ENCODE measurements around the gene TGFB1. TPM values are rescaled to one million over a fixed set of nuclear protein-coding genes. Genes with fewer than 3 reads are reported as not detected.
A peak's percentile ranks its signal among the peaks of the same experiment; 100 is the strongest.

Gene TGFB1
- total and polyA plus RNA-seq, 2 of the 13 experiments (the other 11 are each of a cell fraction or from before 2014, with no cell fraction given), result 4.1 to 5.4 TPM

DNA sequence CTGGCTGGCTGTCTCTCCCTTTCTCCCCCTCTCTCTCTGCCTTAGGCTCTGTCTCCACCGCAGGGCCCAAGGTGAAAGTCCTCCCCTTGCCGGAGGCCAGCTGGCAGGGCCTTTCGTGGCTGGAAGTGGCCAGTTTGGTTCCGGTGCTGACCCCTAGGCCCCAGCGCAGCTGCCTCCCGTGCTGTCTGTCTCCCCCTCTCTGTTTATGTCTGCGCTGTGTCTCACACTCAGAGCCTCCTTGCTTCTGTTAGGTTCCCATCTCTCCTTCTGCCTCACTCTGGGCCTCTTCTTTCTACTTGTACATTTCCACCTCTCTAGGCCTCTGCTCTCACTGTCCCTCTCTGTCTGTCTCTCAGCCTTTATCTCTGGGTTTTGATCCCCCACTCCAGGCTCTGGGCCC lies 30.7 kb downstream of the TGFB1 start (continued):
- TF ChIP-seq ZNF713 (CRISPR knock-in tag; IDR thresholded peaks at IDR 0.05), result no peak
- TF ChIP-seq ZNF749 (CRISPR knock-in tag; IDR thresholded peaks at IDR 0.05; ENCODE audit: borderline replicate concordance), result no peak
- TF ChIP-seq NFIB (CRISPR knock-in tag; IDR thresholded peaks at IDR 0.05; ENCODE audit: borderline replicate concordance), result no peak
- TF ChIP-seq ZNF552 (CRISPR knock-in tag; IDR thresholded peaks at IDR 0.05; ENCODE audit: borderline replicate concordance), result no peak
- no peak for TF ChIP-seq NFRKB (IDR thresholded peaks at IDR 0.05)
- TF ChIP-seq RAD21 (CRISPR knock-in tag; IDR thresholded peaks at IDR 0.05), result no peak
- TF ChIP-seq, protein P1, sequence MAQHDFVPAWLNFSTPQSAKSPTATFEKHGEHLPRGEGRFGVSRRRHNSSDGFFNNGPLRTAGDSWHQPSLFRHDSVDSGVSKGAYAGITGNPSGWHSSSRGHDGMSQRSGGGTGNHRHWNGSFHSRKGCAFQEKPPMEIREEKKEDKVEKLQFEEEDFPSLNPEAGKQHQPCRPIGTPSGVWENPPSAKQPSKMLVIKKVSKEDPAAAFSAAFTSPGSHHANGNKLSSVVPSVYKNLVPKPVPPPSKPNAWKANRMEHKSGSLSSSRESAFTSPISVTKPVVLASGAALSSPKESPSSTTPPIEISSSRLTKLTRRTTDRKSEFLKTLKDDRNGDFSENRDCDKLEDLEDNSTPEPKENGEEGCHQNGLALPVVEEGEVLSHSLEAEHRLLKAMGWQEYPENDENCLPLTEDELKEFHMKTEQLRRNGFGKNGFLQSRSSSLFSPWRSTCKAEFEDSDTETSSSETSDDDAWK (CRISPR knock-in tag; IDR thresholded peaks at IDR 0.05), result no peak
- peak; percentile 69 for TF ChIP-seq ZFY (CRISPR knock-in tag; IDR thresholded peaks at IDR 0.05)
- TF ChIP-seq SMAD9 (CRISPR knock-in tag; IDR thresholded peaks at IDR 0.05), result no peak
- TF ChIP-seq ZNF317 (CRISPR knock-in tag; IDR thresholded peaks at IDR 0.05), result no peak
- TF ChIP-seq TBL1XR1 (IDR thresholded peaks at IDR 0.05; ENCODE audit: borderline replicate concordance, low read length, partially characterized antibody), result no peak
- TF ChIP-seq ZNF12 (CRISPR knock-in tag; IDR thresholded peaks at IDR 0.05), result no peak
- no peak for TF ChIP-seq ZNF772 (CRISPR knock-in tag; IDR thresholded peaks at IDR 0.05)
- TF ChIP-seq, protein P2, sequence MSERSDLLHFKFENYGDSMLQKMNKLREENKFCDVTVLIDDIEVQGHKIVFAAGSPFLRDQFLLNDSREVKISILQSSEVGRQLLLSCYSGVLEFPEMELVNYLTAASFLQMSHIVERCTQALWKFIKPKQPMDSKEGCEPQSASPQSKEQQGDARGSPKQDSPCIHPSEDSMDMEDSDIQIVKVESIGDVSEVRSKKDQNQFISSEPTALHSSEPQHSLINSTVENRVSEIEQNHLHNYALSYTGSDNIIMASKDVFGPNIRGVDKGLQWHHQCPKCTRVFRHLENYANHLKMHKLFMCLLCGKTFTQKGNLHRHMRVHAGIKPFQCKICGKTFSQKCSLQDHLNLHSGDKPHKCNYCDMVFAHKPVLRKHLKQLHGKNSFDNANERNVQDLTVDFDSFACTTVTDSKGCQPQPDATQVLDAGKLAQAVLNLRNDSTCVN (CRISPR knock-in tag; IDR thresholded peaks at IDR 0.05; ENCODE audit: borderline replicate concordance), result no peak
- peak; percentile 28; the same call in 1 of the 2 replicates for TF ChIP-seq MED1 (CRISPR knock-in tag; IDR thresholded peaks at IDR 0.05)
- TF ChIP-seq, protein P3, sequence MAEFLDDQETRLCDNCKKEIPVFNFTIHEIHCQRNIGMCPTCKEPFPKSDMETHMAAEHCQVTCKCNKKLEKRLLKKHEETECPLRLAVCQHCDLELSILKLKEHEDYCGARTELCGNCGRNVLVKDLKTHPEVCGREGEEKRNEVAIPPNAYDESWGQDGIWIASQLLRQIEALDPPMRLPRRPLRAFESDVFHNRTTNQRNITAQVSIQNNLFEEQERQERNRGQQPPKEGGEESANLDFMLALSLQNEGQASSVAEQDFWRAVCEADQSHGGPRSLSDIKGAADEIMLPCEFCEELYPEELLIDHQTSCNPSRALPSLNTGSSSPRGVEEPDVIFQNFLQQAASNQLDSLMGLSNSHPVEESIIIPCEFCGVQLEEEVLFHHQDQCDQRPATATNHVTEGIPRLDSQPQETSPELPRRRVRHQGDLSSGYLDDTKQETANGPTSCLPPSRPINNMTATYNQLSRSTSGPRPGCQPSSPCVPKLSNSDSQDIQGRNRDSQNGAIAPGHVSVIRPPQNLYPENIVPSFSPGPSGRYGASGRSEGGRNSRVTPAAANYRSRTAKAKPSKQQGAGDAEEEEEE (CRISPR knock-in tag; IDR thresholded peaks at IDR 0.05; ENCODE audit: borderline replicate concordance), result no peak
- TF ChIP-seq, protein P4, sequence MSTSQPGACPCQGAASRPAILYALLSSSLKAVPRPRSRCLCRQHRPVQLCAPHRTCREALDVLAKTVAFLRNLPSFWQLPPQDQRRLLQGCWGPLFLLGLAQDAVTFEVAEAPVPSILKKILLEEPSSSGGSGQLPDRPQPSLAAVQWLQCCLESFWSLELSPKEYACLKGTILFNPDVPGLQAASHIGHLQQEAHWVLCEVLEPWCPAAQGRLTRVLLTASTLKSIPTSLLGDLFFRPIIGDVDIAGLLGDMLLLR (CRISPR knock-in tag; IDR thresholded peaks at IDR 0.05), result no peak
- TF ChIP-seq, protein P5, sequence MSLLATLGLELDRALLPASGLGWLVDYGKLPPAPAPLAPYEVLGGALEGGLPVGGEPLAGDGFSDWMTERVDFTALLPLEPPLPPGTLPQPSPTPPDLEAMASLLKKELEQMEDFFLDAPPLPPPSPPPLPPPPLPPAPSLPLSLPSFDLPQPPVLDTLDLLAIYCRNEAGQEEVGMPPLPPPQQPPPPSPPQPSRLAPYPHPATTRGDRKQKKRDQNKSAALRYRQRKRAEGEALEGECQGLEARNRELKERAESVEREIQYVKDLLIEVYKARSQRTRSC (CRISPR knock-in tag; IDR thresholded peaks at IDR 0.05; ENCODE audit: low read depth), result no peak
- TF ChIP-seq TCF7 (IDR thresholded peaks at IDR 0.05; ENCODE audit: low read depth), result no peak
- peak; percentile 43; the same call in 1 of the 2 replicates for TF ChIP-seq BCL6 (CRISPR knock-in tag; IDR thresholded peaks at IDR 0.05)
- peak; percentile 63 for TF ChIP-seq SAP130 (CRISPR knock-in tag; IDR thresholded peaks at IDR 0.05; ENCODE audit: low read depth)
- TF ChIP-seq, protein P6, sequence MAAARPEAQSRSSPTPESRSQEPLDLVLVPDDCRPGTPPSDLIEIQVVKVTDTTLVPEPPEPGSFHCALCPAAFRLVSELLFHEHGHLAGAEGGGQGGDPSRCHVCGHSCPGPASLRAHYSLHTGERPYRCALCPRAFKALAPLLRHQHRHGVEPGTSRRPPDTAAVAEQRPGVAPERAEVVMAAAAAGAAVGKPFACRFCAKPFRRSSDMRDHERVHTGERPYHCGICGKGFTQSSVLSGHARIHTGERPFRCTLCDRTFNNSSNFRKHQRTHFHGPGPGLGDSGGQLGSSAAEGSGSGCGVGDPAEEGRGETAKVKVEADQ (CRISPR knock-in tag; IDR thresholded peaks at IDR 0.05; ENCODE audit: borderline replicate concordance), result no peak
- TF ChIP-seq ZNF7 (CRISPR knock-in tag; IDR thresholded peaks at IDR 0.05), result no peak
- TF ChIP-seq ZNF335 (CRISPR knock-in tag; IDR thresholded peaks at IDR 0.05), result 0 out of 2 replicates have a peak, but pooled peaks have one; percentile 40
- peak; percentile 33 for TF ChIP-seq SKI (IDR thresholded peaks at IDR 0.05; ENCODE audit: partially characterized antibody)
- TF ChIP-seq ZSCAN31 (CRISPR knock-in tag; IDR thresholded peaks at IDR 0.05; ENCODE audit: low read depth), result no peak
- no peak for TF ChIP-seq ZNF790 (CRISPR knock-in tag; IDR thresholded peaks at IDR 0.05; ENCODE audit: borderline replicate concordance)

Data from HepG2 (cell line).